ENCODE measurements around the gene TSPOAP1. TPM values are rescaled to one million over a fixed set of nuclear protein-coding genes. Genes with fewer than 3 reads are reported as not detected.

TSPOAP1 gene
- total RNA-seq, 1 experiment from 2014 or later: 10.9 TPM

GRCh38 chr17:58326609-58327362 is 1.8 kb downstream of the TSPOAP1 start:
- POLR2A ChIA-PET: interaction anchor here (0.8 to 1.8 kb wide), 4 partner anchors 10 to 59 kb away, joined by 3 to 9 read pairs (median 5); no protein-coding TSS in a partner anchor
- H3K4me1 Mint-ChIP-seq: peaks cover 57% of the 10 kb centered on the region

GRCh38 chr17:58325976-58326468 is 2.6 kb downstream of the TSPOAP1 start:
- H3K36me3 Mint-ChIP-seq: 0 out of 2 replicates have a peak, but pooled peaks cover 3% of the 10 kb centered on the region
- H3K27ac Mint-ChIP-seq: no peak overlapping the region
- no peaks in the 10 kb centered on the region for H3K9me3 Mint-ChIP-seq
- ChIA-PET POLR2A (interaction anchor here (0.8 to 2.0 kb wide), 4 partner anchors 12 to 91 kb away, joined by 3 to 9 read pairs (median 4); partner anchors contain the start of gene RNF43), CTCF (interaction anchor here (1.1 to 4.1 kb wide), 9 partner anchors 8 to 91 kb away, joined by 3 to 36 read pairs (median 9); partner anchors contain the start of genes RNF43 and SUPT4H1)
- H3K27me3 Mint-ChIP-seq (ENCODE audit: low read depth): peaks cover 40% of the 10 kb centered on the region
- TF ChIP-seq NR2C2 (CRISPR knock-in tag; IDR thresholded peaks at IDR 0.05) (no peak), ELF4 (CRISPR knock-in tag; IDR thresholded peaks at IDR 0.05; ENCODE audit: low read depth) (no peak), PREB (CRISPR knock-in tag; IDR thresholded peaks at IDR 0.05; ENCODE audit: borderline replicate concordance) (no peak), ZBTB21 (CRISPR knock-in tag; IDR thresholded peaks at IDR 0.05; ENCODE audit: borderline replicate concordance) (no peak), ZNF396 (CRISPR knock-in tag; IDR thresholded peaks at IDR 0.05; ENCODE audit: borderline replicate concordance) (no peak), NFYB (CRISPR knock-in tag; conservative IDR thresholded peaks at IDR 0.05; ENCODE audit: low read depth) (no peak), CBFB (CRISPR knock-in tag; IDR thresholded peaks at IDR 0.05; ENCODE audit: low read depth) (no peak), ETV6 (CRISPR knock-in tag; IDR thresholded peaks at IDR 0.05) (no peak), ESRRA (CRISPR knock-in tag; IDR thresholded peaks at IDR 0.05; ENCODE audit: borderline replicate concordance) (no peak)
- TF ChIP-seq, protein P1, sequence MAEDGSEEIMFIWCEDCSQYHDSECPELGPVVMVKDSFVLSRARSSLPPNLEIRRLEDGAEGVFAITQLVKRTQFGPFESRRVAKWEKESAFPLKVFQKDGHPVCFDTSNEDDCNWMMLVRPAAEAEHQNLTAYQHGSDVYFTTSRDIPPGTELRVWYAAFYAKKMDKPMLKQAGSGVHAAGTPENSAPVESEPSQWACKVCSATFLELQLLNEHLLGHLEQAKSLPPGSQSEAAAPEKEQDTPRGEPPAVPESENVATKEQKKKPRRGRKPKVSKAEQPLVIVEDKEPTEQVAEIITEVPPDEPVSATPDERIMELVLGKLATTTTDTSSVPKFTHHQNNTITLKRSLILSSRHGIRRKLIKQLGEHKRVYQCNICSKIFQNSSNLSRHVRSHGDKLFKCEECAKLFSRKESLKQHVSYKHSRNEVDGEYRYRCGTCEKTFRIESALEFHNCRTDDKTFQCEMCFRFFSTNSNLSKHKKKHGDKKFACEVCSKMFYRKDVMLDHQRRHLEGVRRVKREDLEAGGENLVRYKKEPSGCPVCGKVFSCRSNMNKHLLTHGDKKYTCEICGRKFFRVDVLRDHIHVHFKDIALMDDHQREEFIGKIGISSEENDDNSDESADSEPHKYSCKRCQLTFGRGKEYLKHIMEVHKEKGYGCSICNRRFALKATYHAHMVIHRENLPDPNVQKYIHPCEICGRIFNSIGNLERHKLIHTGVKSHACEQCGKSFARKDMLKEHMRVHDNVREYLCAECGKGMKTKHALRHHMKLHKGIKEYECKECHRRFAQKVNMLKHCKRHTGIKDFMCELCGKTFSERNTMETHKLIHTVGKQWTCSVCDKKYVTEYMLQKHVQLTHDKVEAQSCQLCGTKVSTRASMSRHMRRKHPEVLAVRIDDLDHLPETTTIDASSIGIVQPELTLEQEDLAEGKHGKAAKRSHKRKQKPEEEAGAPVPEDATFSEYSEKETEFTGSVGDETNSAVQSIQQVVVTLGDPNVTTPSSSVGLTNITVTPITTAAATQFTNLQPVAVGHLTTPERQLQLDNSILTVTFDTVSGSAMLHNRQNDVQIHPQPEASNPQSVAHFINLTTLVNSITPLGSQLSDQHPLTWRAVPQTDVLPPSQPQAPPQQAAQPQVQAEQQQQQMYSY (CRISPR knock-in tag; IDR thresholded peaks at IDR 0.05): no peak
- ATAC-seq (no peak), DNase-seq (ENCODE audit: low spot score) (no peak)
- peaks cover 50% of the 10 kb centered on the region for H3K4me1 Mint-ChIP-seq
- peak overlapping the region; percentile 14; the same call in 1 of the 2 replicates for H3K4me3 Mint-ChIP-seq

More at GRCh38 chr17:58326609-58327362, 1.8 kb downstream of the TSPOAP1 start:
- H3K9me3 Mint-ChIP-seq: no peaks in the 10 kb centered on the region
- TF ChIP-seq ZNF281 (CRISPR knock-in tag; IDR thresholded peaks at IDR 0.05): no peak
- no peak for TF ChIP-seq MYBL2 (CRISPR knock-in tag; IDR thresholded peaks at IDR 0.05)
- TF ChIP-seq SP1 (CRISPR knock-in tag; conservative IDR thresholded peaks at IDR 0.05): no peak
- TF ChIP-seq, protein P2, sequence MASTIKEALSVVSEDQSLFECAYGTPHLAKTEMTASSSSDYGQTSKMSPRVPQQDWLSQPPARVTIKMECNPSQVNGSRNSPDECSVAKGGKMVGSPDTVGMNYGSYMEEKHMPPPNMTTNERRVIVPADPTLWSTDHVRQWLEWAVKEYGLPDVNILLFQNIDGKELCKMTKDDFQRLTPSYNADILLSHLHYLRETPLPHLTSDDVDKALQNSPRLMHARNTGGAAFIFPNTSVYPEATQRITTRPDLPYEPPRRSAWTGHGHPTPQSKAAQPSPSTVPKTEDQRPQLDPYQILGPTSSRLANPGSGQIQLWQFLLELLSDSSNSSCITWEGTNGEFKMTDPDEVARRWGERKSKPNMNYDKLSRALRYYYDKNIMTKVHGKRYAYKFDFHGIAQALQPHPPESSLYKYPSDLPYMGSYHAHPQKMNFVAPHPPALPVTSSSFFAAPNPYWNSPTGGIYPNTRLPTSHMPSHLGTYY (CRISPR knock-in tag; IDR thresholded peaks at IDR 0.05): no peak
- no peak for TF ChIP-seq IRF2 (CRISPR knock-in tag; IDR thresholded peaks at IDR 0.05; ENCODE audit: borderline replicate concordance, low read depth)
- no peak for TF ChIP-seq CBFB (CRISPR knock-in tag; IDR thresholded peaks at IDR 0.05; ENCODE audit: low read depth)
- TF ChIP-seq ETV6 (CRISPR knock-in tag; IDR thresholded peaks at IDR 0.05): no peak
- no peak for DNase-seq (ENCODE audit: low spot score)
- peaks cover 34% of the 10 kb centered on the region for H3K27me3 Mint-ChIP-seq (ENCODE audit: low read depth)
- H3K36me3 Mint-ChIP-seq: no peaks in the 10 kb centered on the region
- H3K27ac Mint-ChIP-seq: no peak overlapping the region
- CTCF ChIA-PET: interaction anchor here (1.4 to 4.1 kb wide), 7 partner anchors 9 to 90 kb away, joined by 6 to 36 read pairs (median 18); partner anchors contain the start of genes RNF43 and SUPT4H1
- no peak for ATAC-seq
- peak overlapping the region; percentile 14; the same call in 1 of the 2 replicates for H3K4me3 Mint-ChIP-seq

All from WTC11 (cell line).